HT1080 (cell line): ENCODE data around the gene MMP27. TPM values are rescaled to one million over a fixed set of nuclear protein-coding genes. Genes with fewer than 3 reads are reported as not detected.
"Not testable (repeated sequence)": the region's sequence is repeated elsewhere in the genome, so short reads cannot be mapped to it uniquely, and the experiment has no call there.

Source experiments
- DNase-seq: peaks from one replicate; pipeline ENCODE4 v3.0.0-alpha.2; 2015; ENCODE audit warnings: low read depth
- polyA plus RNA-seq, 2 experiments: library from polyadenylated mRNA; depleted of rRNA; stranded (reverse); fragments of >200 nt; gene quantifications; 2 replicates each; pipeline ENCODE4 v1.2.3, GENCODE V29; 2015
- total RNA-seq: library from RNA; depleted of rRNA; stranded (reverse); fragments of >200 nt; shearing (Covaris generic); gene quantifications from 2 replicates; pipeline ENCODE4 v1.2.3, GENCODE V29; 2014; rRNA removed

The MMP27 gene, protein sequence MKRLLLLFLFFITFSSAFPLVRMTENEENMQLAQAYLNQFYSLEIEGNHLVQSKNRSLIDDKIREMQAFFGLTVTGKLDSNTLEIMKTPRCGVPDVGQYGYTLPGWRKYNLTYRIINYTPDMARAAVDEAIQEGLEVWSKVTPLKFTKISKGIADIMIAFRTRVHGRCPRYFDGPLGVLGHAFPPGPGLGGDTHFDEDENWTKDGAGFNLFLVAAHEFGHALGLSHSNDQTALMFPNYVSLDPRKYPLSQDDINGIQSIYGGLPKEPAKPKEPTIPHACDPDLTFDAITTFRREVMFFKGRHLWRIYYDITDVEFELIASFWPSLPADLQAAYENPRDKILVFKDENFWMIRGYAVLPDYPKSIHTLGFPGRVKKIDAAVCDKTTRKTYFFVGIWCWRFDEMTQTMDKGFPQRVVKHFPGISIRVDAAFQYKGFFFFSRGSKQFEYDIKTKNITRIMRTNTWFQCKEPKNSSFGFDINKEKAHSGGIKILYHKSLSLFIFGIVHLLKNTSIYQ
- not detected in 2 replicates for total RNA-seq
- not detected in 2 replicates for polyA plus RNA-seq (2015; cell fraction: cytosol; rRNA removed)
- polyA plus RNA-seq (2015; cell fraction: nucleus; rRNA removed) = not detected in 2 replicates

DNA sequence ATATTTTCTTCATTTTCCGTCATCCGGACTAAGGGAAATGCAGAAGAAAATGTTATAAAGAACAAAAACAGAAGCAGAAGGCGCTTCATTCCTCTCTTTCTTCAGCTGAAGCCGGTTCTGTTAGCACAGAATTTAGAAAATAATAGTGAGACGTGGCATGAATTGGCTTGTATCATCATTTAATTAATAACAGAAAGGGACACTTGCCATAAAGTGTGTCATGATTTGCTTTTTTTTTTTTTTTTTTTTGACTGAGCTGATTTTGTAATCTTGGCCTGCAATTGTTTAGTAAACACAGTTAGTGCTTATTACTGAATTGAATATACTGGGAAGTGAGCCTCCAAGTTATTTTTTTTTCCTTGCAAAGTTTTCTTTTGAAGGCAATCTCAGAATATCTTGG lies at the start of gene MMP27:
TSS of gene MMP27 (minus strand) at position 144 of the 400 bp plus-strand sequence. CDS start at position 89, 55 bp downstream.
- DNase-seq = no peak

DNA sequence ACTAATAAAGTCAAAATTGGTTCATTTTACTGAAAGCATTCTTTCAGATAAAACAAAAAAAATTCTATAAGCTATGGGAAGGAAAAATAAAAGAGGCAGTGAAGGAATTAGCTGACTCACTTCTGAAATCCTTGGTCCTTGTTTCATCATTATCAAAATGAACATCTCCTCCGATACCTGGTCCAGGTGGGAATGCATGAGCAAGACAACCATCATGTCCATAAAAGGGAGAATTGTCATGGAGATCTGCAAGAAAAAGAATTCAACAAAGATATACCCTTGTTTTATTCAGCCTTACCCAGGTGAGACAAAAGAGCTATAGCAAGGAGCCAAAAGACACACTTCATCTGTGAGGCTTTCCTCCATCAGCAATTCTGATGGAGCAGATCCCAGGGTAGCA lies 47.7 kb upstream of the MMP27 start:
- no peak for DNase-seq

DNA sequence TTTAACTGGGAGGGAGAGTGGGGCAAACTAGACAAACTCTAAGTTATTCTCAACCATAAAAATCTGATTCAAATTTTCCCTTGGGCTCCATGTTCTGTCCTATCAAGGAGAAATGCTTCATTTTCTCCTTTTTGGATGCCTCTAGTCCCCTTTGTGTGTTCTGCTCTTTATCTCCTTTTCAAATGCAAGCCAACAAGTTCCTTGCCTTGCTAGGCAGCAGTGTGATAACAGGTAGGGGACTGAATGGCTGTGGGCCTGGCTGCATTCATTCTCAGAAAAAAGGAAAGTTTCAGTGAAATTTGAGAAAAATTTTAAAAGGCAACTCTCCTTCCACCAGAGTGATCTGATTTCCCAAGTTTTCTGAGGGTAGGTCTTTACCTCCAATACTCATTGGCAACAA lies 46.1 kb upstream of the MMP27 start:
- DNase-seq = no peak

DNA sequence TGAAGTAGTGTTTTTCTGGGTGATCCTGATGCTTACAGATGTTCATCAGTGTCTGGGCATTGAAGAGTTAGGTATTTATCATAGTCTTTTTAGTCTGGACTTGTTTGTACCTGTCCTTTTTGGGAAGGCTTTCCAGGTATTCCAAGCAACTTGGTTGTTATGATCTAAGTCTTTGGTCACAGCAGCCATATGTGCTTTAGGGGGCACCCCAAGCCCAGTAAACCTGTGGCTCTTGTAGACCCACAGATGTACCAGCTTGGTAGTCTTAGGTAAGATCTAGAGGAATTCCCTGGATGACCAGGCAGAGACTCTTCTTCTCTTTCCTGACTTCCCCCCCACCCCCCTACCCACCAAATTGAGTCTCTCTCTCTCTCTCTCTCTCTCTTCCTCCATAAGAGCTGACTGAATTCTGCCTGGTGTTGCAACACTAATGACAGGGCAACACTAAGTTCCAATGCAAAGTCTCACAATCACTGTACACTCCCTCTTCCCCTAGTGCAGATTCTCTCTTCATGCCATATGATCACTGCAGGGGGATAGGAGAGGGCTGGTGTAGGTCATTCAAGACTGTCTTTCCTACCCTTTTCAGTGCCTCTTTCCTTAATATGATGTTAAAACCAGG lies 43.6 kb upstream of the MMP27 start:
- no peak for DNase-seq

DNA sequence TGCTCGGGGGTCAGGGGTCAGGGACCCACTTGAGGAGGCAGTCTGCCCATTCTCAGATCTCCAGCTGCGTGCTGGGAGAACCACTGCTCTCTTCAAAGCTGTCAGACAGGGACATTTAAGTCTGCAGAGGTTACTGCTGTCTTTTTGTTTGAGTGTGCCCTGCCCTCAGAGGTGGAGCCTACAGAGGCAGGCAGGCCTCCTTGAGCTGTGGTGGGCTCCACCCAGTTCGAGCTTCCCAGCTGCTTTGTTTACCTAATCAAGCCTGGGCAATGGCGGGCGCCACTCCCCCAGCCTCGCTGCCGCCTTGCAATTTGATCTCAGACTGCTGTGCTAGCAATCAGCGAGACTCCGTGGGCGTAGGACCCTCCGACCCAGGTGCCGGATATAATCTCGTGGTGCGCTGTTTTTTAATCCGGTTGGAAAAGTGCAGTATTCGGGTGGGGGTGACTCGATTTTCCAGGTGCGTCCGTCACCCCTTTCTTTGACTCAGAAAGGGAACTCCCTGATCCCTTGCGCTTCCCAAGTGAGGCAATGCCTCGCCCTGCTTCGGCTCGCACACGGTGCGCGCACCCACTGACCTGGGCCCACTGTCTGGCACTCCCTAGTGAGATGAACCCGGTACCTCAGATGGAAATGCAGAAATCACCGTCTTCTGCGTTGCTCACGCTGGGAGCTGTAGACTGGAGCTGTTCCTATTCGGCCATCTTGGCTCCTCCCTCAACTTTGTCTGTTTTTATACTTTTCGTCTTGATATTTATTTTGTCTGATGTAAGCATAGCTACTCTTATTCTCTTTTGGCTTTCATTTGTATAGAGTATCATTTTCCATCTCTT lies 41.4 kb upstream of the MMP27 start:
- not testable (repeated sequence) for DNase-seq

DNA sequence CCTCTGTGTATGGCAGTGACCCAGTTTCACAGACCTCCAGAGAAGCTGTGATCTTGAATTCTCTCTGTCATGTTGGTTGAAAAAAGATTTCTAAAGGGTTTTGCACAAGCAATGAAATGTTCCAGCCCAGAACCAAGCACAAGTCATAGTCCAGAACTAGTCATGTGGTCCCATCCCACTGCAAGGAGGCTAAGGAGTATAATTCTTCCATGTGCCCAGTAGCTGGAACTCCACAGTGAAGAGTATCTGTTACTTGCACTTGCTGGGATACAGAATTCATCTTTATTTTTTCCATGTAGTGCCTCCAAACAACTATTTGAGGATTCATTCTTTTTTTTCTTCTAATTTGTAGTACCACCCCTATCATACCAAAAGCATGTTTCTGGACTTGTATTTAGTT lies 29.1 kb upstream of the MMP27 start:
- no peak for DNase-seq

DNA sequence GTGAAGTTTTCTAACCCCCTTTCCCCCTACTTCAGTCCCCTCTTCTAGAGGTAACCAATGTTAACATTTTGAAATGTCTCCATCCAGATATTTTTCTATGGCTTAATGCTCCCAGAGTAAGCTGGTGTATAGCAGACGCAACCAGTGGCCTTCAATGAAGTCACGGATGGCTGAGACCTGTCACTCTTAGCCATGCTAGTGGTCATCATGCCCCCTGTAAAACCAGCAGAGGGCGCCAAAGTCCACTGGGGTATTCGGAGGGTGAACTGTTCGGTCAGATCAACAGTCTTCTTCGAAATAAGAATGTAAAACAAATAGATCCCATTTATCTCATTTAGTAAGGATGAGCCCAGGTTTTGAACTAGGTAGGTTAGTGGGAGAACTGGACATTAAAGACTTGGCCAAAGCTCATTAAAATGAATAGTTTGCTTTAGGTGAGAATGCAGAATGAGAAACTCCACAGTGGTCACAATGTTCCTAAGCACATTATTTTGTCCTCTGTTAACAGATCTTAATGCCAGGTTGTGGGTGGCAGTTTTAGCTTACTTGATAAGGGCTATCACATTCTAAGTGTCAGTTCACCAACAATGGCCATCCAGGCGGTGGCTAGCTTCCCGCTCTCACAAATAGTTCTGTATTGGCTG lies 27.8 kb upstream of the MMP27 start:
- peak; percentile 55 for DNase-seq

DNA sequence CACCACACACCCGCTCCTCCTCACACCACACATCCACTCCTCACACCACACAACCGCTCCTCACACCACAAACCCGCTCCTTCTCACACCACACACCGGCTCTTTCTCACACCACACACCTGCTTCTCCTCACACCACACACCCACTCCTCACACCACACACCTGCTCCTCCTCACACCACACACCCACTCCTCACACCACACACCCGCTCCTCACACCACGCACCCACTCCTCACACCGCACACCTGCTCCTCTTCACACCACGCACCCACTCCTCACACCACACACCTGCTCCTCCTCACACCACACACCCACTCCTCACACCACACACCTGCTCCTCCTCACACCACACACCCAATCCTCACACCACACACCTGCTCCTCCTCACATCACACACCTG lies 25.4 kb upstream of the MMP27 start:
- not testable (repeated sequence) for DNase-seq

DNA sequence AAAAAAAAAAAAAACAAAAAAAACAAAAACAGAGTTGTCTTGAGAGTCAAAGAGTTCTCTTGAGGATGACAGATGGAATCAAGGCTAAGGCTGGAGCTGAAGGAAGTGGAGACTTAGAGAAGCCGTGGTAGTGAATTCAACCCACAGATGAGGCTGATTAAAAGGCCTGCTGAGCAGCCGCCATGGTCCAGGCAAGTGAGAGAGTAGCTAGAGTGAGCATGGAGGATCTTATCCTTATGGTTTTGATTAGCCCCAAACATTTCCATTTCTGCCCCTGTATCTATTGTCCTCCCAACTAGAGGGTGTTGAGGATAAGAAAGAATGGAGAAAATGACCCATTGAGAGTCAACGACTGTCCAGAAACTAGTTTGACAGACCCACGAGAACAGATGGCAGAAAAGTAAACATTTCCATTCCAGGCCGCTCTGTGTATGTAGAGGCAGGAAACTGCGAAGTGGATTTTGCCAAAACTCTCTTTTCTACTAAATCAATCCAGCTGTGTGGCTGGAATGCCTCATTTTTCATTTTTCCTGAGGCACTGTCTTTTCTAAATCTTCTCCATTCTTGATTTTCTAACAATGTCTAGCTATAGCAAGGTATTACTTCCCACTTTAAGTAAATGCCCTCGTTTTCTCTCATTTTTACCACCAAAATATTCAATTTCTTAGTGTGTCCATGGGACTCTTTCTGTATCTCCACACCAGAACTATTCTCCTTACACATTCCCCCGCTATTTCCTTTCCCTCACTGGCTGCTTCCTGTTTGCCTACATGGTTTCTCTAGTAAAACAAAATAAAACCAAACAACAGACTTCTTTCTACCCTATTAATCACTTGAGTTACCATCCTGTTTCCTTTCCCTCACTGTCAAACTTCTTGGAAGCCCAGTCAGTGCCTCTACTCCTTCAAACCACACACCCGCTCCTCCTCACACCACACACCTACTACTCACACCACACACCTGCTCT lies 24.6 kb upstream of the MMP27 start:
- DNase-seq = peak; percentile 42

DNA sequence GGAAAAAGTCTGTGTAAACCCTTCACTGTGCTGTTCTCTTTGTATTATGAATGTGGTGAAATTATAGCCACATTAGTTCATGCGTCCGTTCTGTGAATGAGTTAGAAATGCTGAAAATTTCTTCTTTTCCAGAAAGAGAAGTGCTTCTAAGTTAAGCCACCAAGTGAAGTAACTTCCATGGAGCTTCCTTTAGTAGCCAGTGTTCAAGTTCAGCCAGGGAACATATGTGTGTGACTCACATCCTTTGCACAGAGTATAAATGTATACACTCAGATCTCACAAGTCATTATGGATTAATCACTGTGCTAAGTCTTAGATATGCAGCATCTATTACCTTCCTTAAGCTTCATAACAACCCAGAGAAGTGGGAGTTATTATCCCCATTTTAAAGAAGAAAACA lies 22.3 kb upstream of the MMP27 start:
- peak; percentile 83 for DNase-seq

DNA sequence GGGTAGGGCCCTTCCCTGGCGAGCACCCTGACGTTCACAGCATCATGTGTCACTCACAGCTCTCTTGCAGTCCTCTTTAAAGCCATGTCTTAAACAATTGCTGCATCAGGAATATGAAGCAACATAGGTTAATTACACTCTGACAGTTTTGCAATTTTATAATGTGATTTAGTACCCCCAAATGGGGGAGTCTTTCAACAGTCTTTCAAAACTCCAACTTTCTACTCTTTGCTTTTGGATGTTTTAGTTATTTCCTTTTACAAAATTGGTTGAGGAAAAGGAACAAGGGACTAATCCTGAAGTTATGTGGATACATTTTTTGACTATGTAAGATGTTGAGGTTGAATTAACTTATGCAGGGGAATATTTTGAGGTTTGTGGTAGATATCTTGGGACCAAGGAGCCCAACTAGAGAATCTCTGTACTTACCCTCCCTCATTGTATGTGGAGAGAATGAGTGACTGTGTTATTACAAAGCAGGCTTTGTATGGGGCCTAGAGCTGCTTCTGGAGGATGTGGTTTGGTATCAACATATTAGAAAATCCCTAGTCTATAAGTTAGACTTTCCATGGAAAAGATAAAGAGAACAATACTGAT lies 19.4 kb upstream of the MMP27 start, which contains the start of gene MMP8:
TSS of gene MMP8 (minus strand) at position 51 of the 597 bp plus-strand sequence. CDS start 99 bp downstream, outside the sequence.
- peak; percentile 74 for DNase-seq

DNA sequence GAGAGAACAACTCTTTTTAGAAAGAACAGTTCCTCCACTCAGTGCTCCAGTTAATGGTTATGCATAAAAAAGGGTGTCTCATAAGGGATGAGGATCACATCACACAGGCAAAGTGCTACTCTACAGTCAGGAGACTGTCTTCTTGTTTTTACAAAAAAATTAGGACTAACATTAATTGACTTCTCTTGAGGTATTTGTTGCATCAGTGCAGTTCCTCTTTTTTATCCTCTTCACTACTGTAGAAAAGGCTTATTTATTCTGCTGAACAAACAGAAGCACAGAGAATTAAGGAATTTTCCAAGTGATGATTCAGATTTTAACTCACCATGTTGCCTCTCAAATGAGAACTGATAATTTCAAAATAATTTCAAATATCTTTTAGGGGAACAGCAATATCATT lies 17.3 kb upstream of the MMP27 start:
- DNase-seq = no peak

DNA sequence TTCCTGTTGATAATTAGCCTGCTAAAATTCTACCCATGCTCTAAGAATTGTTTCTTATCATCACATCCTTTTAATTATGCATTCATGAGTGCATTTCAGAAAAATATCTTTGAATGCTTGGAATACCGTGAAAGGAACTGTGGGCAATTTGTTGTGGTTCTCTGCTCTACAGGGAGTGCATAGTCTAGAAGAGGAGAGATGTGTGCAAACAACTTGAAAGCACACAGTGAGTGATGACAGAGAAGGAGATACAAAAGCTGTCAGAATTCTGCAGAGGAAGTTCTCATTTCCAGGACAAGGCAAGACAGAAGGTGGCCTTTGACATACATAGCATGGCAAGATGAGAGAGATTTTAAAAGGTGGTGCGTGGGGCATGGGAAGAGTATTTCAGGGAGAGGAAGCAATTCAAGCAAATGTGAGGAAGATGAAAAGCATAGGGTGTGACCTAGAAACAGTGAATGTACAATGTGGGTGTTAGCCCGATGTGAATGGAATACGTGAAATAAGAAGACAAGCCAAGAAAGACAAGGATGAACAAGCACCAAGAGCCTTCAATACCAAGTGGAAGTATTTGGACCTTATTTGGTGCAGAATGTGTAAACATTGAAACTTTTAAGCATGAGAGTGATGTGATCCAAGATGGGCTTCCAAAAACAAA lies 14.2 kb upstream of the MMP27 start:
- no peak for DNase-seq

DNA sequence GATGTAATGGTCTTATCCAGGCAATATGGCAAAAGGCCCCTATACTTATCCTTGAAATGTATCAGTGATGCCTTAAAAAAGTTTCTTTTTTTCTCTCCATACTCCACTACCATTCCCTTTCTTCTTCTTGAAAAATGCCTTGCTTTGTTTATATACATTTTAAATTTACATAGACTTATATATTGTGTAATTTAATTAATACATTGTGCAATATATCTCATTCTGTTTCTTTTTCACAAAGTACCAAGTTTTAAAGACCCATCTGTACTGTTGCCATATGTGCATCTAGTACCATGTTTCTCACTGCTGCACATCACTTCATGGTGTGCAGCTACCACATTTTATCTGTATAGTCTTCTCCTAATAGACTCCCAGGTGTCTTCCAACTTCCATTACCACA lies 11.7 kb upstream of the MMP27 start:
- no peak for DNase-seq

DNA sequence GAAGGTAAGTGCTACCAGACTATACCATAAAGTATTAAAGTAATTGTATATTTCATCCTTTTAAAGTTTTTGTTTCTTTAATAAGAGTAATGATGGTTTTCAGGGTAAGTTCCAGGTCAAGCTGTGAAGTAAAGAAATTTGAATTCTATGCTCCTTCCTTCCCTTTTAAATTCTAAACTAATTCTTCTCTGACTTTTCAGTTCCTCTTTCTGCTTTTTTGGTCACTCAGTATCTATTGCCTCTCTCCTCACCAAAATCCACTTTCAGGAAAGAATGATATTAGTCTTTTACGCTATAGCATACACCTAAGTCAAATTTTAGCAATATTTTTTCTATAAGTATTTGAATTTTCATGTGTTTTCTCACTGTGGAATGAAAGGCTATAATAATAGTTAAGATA lies 11.0 kb upstream of the MMP27 start:
- no peak for DNase-seq

DNA sequence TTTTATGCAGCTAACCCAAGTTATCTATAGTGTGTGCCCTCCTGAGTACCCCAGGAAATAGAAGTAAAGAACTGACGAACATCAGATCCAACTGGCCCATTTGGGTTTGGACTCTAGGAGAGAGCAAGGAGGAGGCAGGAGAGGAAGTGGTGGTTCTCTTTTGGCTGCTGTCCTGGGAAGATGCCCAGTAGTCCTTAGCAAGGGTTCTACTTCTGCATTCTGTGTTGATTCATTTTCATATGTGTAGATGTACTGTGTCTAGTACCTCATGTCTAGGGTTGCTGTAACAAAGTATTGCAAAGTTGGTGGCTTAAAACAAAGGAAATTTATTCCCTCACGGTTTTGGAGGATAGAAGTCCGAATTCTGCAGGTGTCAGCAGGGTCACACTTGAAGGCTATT lies 6.6 kb upstream of the MMP27 start:
- no peak for DNase-seq

DNA sequence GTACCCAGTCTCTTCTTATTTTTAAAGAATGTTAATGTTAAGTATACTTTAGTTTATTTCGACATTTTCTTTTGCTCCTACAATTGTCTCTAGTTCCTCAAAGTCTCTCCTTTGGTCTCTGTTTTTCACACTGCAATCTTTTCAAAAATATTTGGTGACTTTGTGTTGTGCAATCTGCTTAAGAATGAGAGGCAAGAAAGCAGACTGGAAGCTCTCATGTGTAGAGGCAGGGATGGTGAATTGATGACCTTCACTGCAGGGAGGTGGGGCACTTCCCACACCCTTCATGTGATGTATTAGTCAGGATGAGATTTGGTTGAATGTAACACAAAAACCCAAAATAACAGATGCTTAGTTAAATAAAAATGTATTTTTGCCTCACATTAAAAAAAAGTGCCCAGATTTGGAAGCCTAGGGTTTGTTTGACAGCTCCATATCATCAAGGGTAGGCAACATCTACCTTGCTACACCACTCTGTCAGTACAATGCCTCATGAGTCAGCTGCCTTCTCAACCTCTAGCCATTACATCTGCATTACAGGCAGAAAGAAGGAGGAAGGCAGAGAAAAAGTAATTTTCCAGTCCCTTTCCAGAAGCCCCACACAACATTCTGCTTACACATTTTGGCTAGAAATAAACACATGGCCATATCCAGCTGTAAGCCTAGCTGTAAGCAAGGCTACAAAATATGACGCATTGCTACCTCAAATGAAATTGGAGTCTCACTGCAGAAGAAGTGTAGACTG lies 3.8 kb upstream of the MMP27 start:
- DNase-seq = no peak

DNA sequence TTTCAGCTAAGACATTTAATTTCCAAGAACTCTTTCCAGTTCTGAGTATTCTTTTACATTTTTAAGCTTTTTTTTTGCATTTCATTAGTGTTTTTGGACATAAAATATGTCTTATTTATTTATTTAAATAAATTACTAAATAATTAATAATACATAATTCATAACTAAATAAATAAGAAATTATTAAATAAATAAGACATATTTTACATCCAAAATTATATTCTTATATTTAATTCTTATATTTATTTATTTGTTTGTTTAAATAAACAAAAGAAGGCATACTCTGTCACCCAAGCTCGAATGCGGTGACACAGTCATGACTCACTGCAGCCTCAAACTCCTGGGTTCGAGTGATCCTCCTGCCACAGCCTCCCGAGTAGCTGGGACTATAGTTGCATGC lies 3.1 kb upstream of the MMP27 start:
- no peak for DNase-seq
